ENCODE results near the gene ITGAL. TPM values are rescaled to one million over a fixed set of nuclear protein-coding genes. Genes with fewer than 3 reads are reported as not detected.
A peak's percentile ranks its signal among the peaks of the same experiment; 100 is the strongest.

ITGAL gene
- total and polyA plus RNA-seq, 2 of the 13 experiments (the other 11 are each of a cell fraction or from before 2014, with no cell fraction given), result 0.86 to 1.2 TPM

DNA sequence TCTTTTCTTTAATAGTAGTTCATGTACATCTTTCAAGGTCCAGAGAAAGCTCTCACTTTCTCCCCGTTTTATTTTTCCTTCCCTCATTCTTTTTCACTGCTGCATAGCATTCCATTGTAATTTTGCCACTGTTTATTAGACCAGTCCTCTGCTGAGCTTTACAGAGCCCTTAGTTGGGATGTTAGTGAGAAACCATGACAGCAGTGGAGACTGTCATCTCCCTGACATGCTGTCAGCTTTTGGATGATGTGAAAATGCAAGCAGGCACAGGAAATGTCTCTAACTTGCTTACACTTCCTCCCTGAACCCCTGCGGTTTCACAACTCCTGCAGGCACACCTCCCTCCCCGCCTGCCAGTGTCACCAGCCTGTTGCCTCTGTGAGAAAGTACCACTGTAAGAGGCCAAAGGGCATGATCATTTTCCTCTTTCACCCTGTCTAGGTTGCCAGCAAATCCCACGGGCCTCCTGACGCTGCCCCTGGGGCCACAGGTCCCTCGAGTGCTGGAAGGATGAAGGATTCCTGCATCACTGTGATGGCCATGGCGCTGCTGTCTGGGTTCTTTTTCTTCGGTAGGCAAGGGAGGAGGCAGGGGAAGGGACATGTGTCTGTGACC lies at the start of gene ITGAL (continued):
- TF ChIP-seq SP1 (IDR thresholded peaks at IDR 0.05) (no peak), SP1 (CRISPR knock-in tag; IDR thresholded peaks at IDR 0.05) (no peak), TFAP4 (IDR thresholded peaks at IDR 0.05; ENCODE audit: borderline replicate concordance, low read depth) (no peak), ZNF768 (CRISPR knock-in tag; IDR thresholded peaks at IDR 0.05) (no peak), RXRA (CRISPR knock-in tag; IDR thresholded peaks at IDR 0.05) (peak; percentile 46; the same call in 1 of the 2 replicates), IRF1 (CRISPR knock-in tag; IDR thresholded peaks at IDR 0.05; ENCODE audit: low read depth) (no peak), NR2F6 (IDR thresholded peaks at IDR 0.05) (0 out of 2 replicates have a peak, but pooled peaks have one; percentile 14), NR2F6 (CRISPR knock-in tag; IDR thresholded peaks at IDR 0.05) (peak; percentile 31), ZSCAN9 (CRISPR knock-in tag; IDR thresholded peaks at IDR 0.05; ENCODE audit: borderline replicate concordance) (no peak), ZNF550 (CRISPR knock-in tag; IDR thresholded peaks at IDR 0.05; ENCODE audit: borderline replicate concordance) (no peak), ZNF142 (CRISPR knock-in tag; IDR thresholded peaks at IDR 0.05) (no peak), TARDBP (CRISPR knock-in tag; IDR thresholded peaks at IDR 0.05) (no peak), MATR3 (CRISPR knock-in tag; IDR thresholded peaks at IDR 0.05) (no peak), REPIN1 (CRISPR knock-in tag; IDR thresholded peaks at IDR 0.05; ENCODE audit: borderline replicate concordance, low read depth) (no peak), KDM6A (CRISPR knock-in tag; IDR thresholded peaks at IDR 0.05; ENCODE audit: low read depth) (no peak), ZNF207 (IDR thresholded peaks at IDR 0.05; ENCODE audit: borderline replicate concordance) (no peak), PHF5A (CRISPR knock-in tag; IDR thresholded peaks at IDR 0.05; ENCODE audit: low read depth, unreplicated experiment) (no peak), ZSCAN5A (CRISPR knock-in tag; IDR thresholded peaks at IDR 0.05; ENCODE audit: borderline replicate concordance) (no peak), ZNF225 (CRISPR knock-in tag; IDR thresholded peaks at IDR 0.05) (no peak), SKI (IDR thresholded peaks at IDR 0.05; ENCODE audit: partially characterized antibody) (no peak)
- TF ChIP-seq, protein P1, sequence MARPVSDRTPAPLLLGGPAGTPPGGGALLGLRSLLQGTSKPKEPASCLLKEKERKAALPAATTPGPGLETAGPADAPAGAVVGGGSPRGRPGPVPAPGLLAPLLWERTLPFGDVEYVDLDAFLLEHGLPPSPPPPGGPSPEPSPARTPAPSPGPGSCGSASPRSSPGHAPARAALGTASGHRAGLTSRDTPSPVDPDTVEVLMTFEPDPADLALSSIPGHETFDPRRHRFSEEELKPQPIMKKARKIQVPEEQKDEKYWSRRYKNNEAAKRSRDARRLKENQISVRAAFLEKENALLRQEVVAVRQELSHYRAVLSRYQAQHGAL (CRISPR knock-in tag; IDR thresholded peaks at IDR 0.05; ENCODE audit: not compliant biosample characterization), result no peak
